ENCODE measurements around the gene TOX3. TPM values are rescaled to one million over a fixed set of nuclear protein-coding genes. Genes with fewer than 3 reads are reported as not detected.

The TOX3 gene
- total RNA-seq, 1 donor from 2014 or later: 32.5 TPM

GRCh38 chr16:52537516-52537915 lies 9.4 kb downstream of the TOX3 start:
- DNase-seq (ENCODE audit: low spot score): no peak

- no peak for DNase-seq (ENCODE audit: low spot score)
Observed at GRCh38 chr16:52535076-52535475, 11.9 kb downstream of the TOX3 start.

GRCh38 chr16:52533296-52533695 lies 13.6 kb downstream of the TOX3 start:
- no peak for DNase-seq (ENCODE audit: low spot score)

- no peak for DNase-seq (ENCODE audit: low spot score)
Observed at GRCh38 chr16:52532384-52532783, 14.6 kb downstream of the TOX3 start.

GRCh38 chr16:52529226-52529625 lies 17.7 kb downstream of the TOX3 start:
- DNase-seq (ENCODE audit: low spot score): no peak

- DNase-seq (ENCODE audit: low spot score): no peak
Observed at GRCh38 chr16:52528393-52529065, 18.4 kb downstream of the TOX3 start.

GRCh38 chr16:52526830-52527229 lies 20.1 kb downstream of the TOX3 start:
- DNase-seq (ENCODE audit: low spot score): no peak

GRCh38 chr16:52526116-52526828 lies 20.7 kb downstream of the TOX3 start:
- DNase-seq (ENCODE audit: low spot score): no peak

GRCh38 chr16:52521570-52521969 lies 25.4 kb downstream of the TOX3 start:
- no peak for DNase-seq (ENCODE audit: low spot score)

GRCh38 chr16:52518884-52519283 lies 28.1 kb downstream of the TOX3 start:
- no peak for DNase-seq (ENCODE audit: low spot score)

GRCh38 chr16:52515068-52515671 lies 31.8 kb downstream of the TOX3 start:
- DNase-seq (ENCODE audit: low spot score): no peak

GRCh38 chr16:52512297-52512987 lies 34.5 kb downstream of the TOX3 start:
- DNase-seq (ENCODE audit: low spot score): no peak

- DNase-seq (ENCODE audit: low spot score): no peak
Observed at GRCh38 chr16:52501746-52502145, 45.2 kb downstream of the TOX3 start.

GRCh38 chr16:52500963-52501362 lies 46.0 kb downstream of the TOX3 start:
- no peak for DNase-seq (ENCODE audit: low spot score)

- no peak for DNase-seq (ENCODE audit: low spot score)
Observed at GRCh38 chr16:52499060-52499440, 47.9 kb downstream of the TOX3 start.

GRCh38 chr16:52498328-52499059 lies 48.4 kb downstream of the TOX3 start:
- no peak for DNase-seq (ENCODE audit: low spot score)

- no peak for DNase-seq (ENCODE audit: low spot score)
Observed at GRCh38 chr16:52497067-52497816, 49.7 kb downstream of the TOX3 start.

GRCh38 chr16:52496051-52496876 lies 50.7 kb downstream of the TOX3 start:
- DNase-seq (ENCODE audit: low spot score): no peak

- no peak for DNase-seq (ENCODE audit: low spot score)
Observed at GRCh38 chr16:52494621-52495020, 52.3 kb downstream of the TOX3 start.

- DNase-seq (ENCODE audit: low spot score): no peak
Observed at GRCh38 chr16:52494145-52494544, 52.8 kb downstream of the TOX3 start.
